Mesendoderm (in vitro differentiated cells): ENCODE measurements around the gene TMPRSS11F.

Experiments used
- DNase-seq: peaks from one replicate; pipeline ENCODE4 v3.0.0; 2013
- H2AK5ac ChIP-seq: 2 replicates; pipeline ENCODE4 v1.6.1; 2013; ENCODE audit warnings: low read length, inconsistent platforms
- H2BK120ac ChIP-seq: 2 replicates; pipeline ENCODE4 v1.6.1; 2013; ENCODE audit warnings: low read depth, mild to moderate bottlenecking, low read length, moderate library complexity, mixed read lengths
- H2BK15ac ChIP-seq: replicated peaks from 2 replicates; pipeline ENCODE4 v1.6.1; 2013; ENCODE audit warnings: low read depth, mild to moderate bottlenecking, moderate library complexity
- H2BK5ac ChIP-seq: 2 replicates; pipeline ENCODE4 v1.6.1; 2013; ENCODE audit warnings: low read length, inconsistent platforms
- H3K18ac ChIP-seq: 2 replicates; pipeline ENCODE4 v1.6.1; 2013; ENCODE audit warnings: mild to moderate bottlenecking, low read length, mixed read lengths
- H3K23ac ChIP-seq: one replicate; pipeline ENCODE4 v1.6.1; 2013; ENCODE audit warnings: low read length
- H3K27ac ChIP-seq: 2 replicates; pipeline ENCODE4 v1.5.1; 2013; ENCODE audit warnings: low read depth, mild to moderate bottlenecking, inconsistent platforms, low read length, moderate library complexity
- H3K27me3 ChIP-seq: 2 replicates; pipeline ENCODE4 v1.6.1; 2013; ENCODE audit warnings: low read length, control low read depth, mild to moderate bottlenecking, inconsistent platforms; ENCODE audit not compliant: insufficient read depth, poor library complexity
- H3K36me3 ChIP-seq: 2 replicates; pipeline ENCODE4 v1.6.1; 2013; ENCODE audit warnings: low read length, inconsistent platforms; ENCODE audit not compliant: control insufficient read depth, insufficient read depth
- H3K4ac ChIP-seq: one replicate; pipeline ENCODE4 v1.6.1; 2013; ENCODE audit warnings: low read depth, mild to moderate bottlenecking, low read length, moderate library complexity
- H3K4me1 ChIP-seq: 2 replicates; pipeline ENCODE4 v1.6.1; 2013; ENCODE audit warnings: low read depth, low read length, inconsistent platforms; ENCODE audit not compliant: control insufficient read depth
- H3K4me2 ChIP-seq: 2 replicates; pipeline ENCODE4 v1.6.1; 2013; ENCODE audit warnings: low read length
- H3K4me3 ChIP-seq: 2 replicates; pipeline ENCODE4 v1.5.1; 2013; ENCODE audit warnings: mild to moderate bottlenecking, low read length
- H3K56ac ChIP-seq: one replicate; pipeline ENCODE4 v1.6.1; 2013; ENCODE audit warnings: low read length
- H3K79me1 ChIP-seq: 2 replicates; pipeline ENCODE4 v1.6.1; 2013; ENCODE audit warnings: low read length, inconsistent platforms
- H3K79me2 ChIP-seq: 2 replicates; pipeline ENCODE4 v1.6.1; 2013; ENCODE audit warnings: mild to moderate bottlenecking, low read length; ENCODE audit not compliant: control insufficient read depth, insufficient read depth
- H3K9ac ChIP-seq: 2 replicates; pipeline ENCODE4 v1.6.1; 2013; ENCODE audit warnings: low read length, inconsistent platforms
- H4K5ac ChIP-seq: one replicate; pipeline ENCODE4 v1.6.1; 2013; ENCODE audit warnings: low read length
- H4K8ac ChIP-seq: one replicate; pipeline ENCODE4 v1.6.1; 2013; ENCODE audit warnings: low read depth, mild to moderate bottlenecking, control low read depth, low read length, moderate library complexity
- WGBS: extraction: QIAGEN DNeasy Blood & Tissue Kit; methylation state at CpG from one replicate; pipeline ENCODE4 v1.1.7; 2013; ENCODE audit warnings: low lambda C conversion rate, missing lambda C conversion rate; ENCODE audit not compliant: insufficient coverage; ENCODE audit errors: extremely low coverage; 5-methylcytosine and 5-hydroxymethylcytosine counted together

The TMPRSS11F gene

GRCh38 chr4:68167706-68168105, 38.0 kb upstream of the TMPRSS11F start:
- Histone ChIP-seq H3K27me3 (no peaks in the 10 kb centered on the region), H3K18ac (no peak overlapping the region), H3K36me3 (no peaks in the 10 kb centered on the region), H3K4me3 (no peak overlapping the region), H3K4me2 (no peak overlapping the region), H2BK5ac (no peak overlapping the region), H3K79me2 (no peaks in the 10 kb centered on the region), H3K79me1 (no peaks in the 10 kb centered on the region), H4K8ac (no peak overlapping the region), H2BK15ac (no peak overlapping the region), H2BK120ac (no peak overlapping the region), H3K4ac (no peak overlapping the region), H3K4me1 (no peaks in the 10 kb centered on the region), H3K23ac (no peak overlapping the region), H3K27ac (no peak overlapping the region), H3K56ac (no peak overlapping the region), H2AK5ac (no peak overlapping the region), H3K9ac (no peak overlapping the region), H4K5ac (no peak overlapping the region)
- DNase-seq, result no peak
- WGBS, result no CpG with 5 or more reads among the region's 3 CpGs

GRCh38 chr4:68167166-68167565, 37.5 kb upstream of the TMPRSS11F start:
- no peaks in the 10 kb centered on the region for H3K79me1 ChIP-seq
- no peak overlapping the region for H3K4me2 ChIP-seq
- no CpG with 5 or more reads among the region's 2 CpGs for WGBS
- no peaks in the 10 kb centered on the region for H3K36me3 ChIP-seq
- H4K8ac ChIP-seq, result no peak overlapping the region
- H3K4ac ChIP-seq, result no peak overlapping the region
- no peaks in the 10 kb centered on the region for H3K4me1 ChIP-seq
- H3K27ac ChIP-seq, result no peak overlapping the region
- no peak overlapping the region for H3K18ac ChIP-seq
- H2BK120ac ChIP-seq, result no peak overlapping the region
- no peak overlapping the region for H4K5ac ChIP-seq
- no peak overlapping the region for H2AK5ac ChIP-seq
- no peak overlapping the region for H3K4me3 ChIP-seq
- H3K23ac ChIP-seq, result no peak overlapping the region
- no peaks in the 10 kb centered on the region for H3K79me2 ChIP-seq
- H3K9ac ChIP-seq, result no peak overlapping the region
- H2BK15ac ChIP-seq, result no peak overlapping the region
- no peak for DNase-seq
- no peaks in the 10 kb centered on the region for H3K27me3 ChIP-seq
- H3K56ac ChIP-seq, result no peak overlapping the region
- no peak overlapping the region for H2BK5ac ChIP-seq

- Histone ChIP-seq H3K4ac (no peak overlapping the region), H2BK15ac (no peak overlapping the region), H4K5ac (no peak overlapping the region), H3K36me3 (no peaks in the 10 kb centered on the region), H3K27me3 (no peaks in the 10 kb centered on the region), H3K4me2 (no peak overlapping the region), H3K18ac (no peak overlapping the region), H2BK5ac (no peak overlapping the region), H3K79me1 (no peaks in the 10 kb centered on the region), H3K4me1 (peaks cover 2% of the 10 kb centered on the region), H3K9ac (no peak overlapping the region), H2AK5ac (no peak overlapping the region), H4K8ac (no peak overlapping the region), H3K4me3 (no peak overlapping the region), H3K23ac (no peak overlapping the region), H2BK120ac (no peak overlapping the region), H3K56ac (no peak overlapping the region), H3K79me2 (no peaks in the 10 kb centered on the region), H3K27ac (no peak overlapping the region)
- no CpG with 5 or more reads among the region's 1 CpG for WGBS
- no peak for DNase-seq
These were observed 34.1 kb upstream of the TMPRSS11F start for GRCh38 chr4:68163754-68164153.

- H3K56ac ChIP-seq, result no peak overlapping the region
- H3K23ac ChIP-seq, result no peak overlapping the region
- no peak overlapping the region for H4K5ac ChIP-seq
- H3K4me3 ChIP-seq, result no peak overlapping the region
- no peak overlapping the region for H4K8ac ChIP-seq
- no peak overlapping the region for H3K9ac ChIP-seq
- DNase-seq, result no peak
- H3K79me2 ChIP-seq, result no peaks in the 10 kb centered on the region
- no peaks in the 10 kb centered on the region for H3K27me3 ChIP-seq
- no peak overlapping the region for H3K27ac ChIP-seq
- peaks cover 2% of the 10 kb centered on the region for H3K4me1 ChIP-seq
- no peak overlapping the region for H2BK15ac ChIP-seq
- H3K4ac ChIP-seq, result no peak overlapping the region
- no peak overlapping the region for H2AK5ac ChIP-seq
- WGBS, result no CpG with 5 or more reads among the region's 4 CpGs
- no peaks in the 10 kb centered on the region for H3K36me3 ChIP-seq
- no peak overlapping the region for H3K18ac ChIP-seq
- no peaks in the 10 kb centered on the region for H3K79me1 ChIP-seq
- H3K4me2 ChIP-seq, result no peak overlapping the region
- H2BK120ac ChIP-seq, result no peak overlapping the region
- H2BK5ac ChIP-seq, result no peak overlapping the region
These were observed 32.5 kb upstream of the TMPRSS11F start for GRCh38 chr4:68162196-68162595.

GRCh38 chr4:68152411-68152810, 22.7 kb upstream of the TMPRSS11F start:
- no peak overlapping the region for H3K18ac ChIP-seq
- H3K27ac ChIP-seq, result no peak overlapping the region
- H3K36me3 ChIP-seq, result no peaks in the 10 kb centered on the region
- no peak overlapping the region for H3K23ac ChIP-seq
- H3K9ac ChIP-seq, result no peak overlapping the region
- H3K27me3 ChIP-seq, result no peaks in the 10 kb centered on the region
- no peak overlapping the region for H2BK5ac ChIP-seq
- H2BK120ac ChIP-seq, result no peak overlapping the region
- no peak overlapping the region for H2AK5ac ChIP-seq
- no peaks in the 10 kb centered on the region for H3K4me1 ChIP-seq
- no peak overlapping the region for H3K4ac ChIP-seq
- no peaks in the 10 kb centered on the region for H3K79me1 ChIP-seq
- H3K4me3 ChIP-seq, result no peak overlapping the region
- no peaks in the 10 kb centered on the region for H3K79me2 ChIP-seq
- WGBS, result no CpG with 5 or more reads among the region's 2 CpGs
- no peak overlapping the region for H2BK15ac ChIP-seq
- no peak overlapping the region for H3K4me2 ChIP-seq
- no peak overlapping the region for H3K56ac ChIP-seq
- peak; percentile 36 for DNase-seq
- no peak overlapping the region for H4K5ac ChIP-seq
- H4K8ac ChIP-seq, result no peak overlapping the region

- no peak overlapping the region for H3K56ac ChIP-seq
- H4K8ac ChIP-seq, result no peak overlapping the region
- H3K79me2 ChIP-seq, result no peaks in the 10 kb centered on the region
- H2BK120ac ChIP-seq, result no peak overlapping the region
- no peaks in the 10 kb centered on the region for H3K4me1 ChIP-seq
- no peaks in the 10 kb centered on the region for H3K79me1 ChIP-seq
- H3K4me3 ChIP-seq, result no peak overlapping the region
- no peaks in the 10 kb centered on the region for H3K27me3 ChIP-seq
- no peak overlapping the region for H2AK5ac ChIP-seq
- H2BK5ac ChIP-seq, result no peak overlapping the region
- H3K4ac ChIP-seq, result no peak overlapping the region
- DNase-seq, result no peak
- H3K36me3 ChIP-seq, result no peaks in the 10 kb centered on the region
- no CpG with 5 or more reads among the region's 3 CpGs for WGBS
- H4K5ac ChIP-seq, result no peak overlapping the region
- H3K27ac ChIP-seq, result no peak overlapping the region
- no peak overlapping the region for H3K4me2 ChIP-seq
- H3K9ac ChIP-seq, result no peak overlapping the region
- no peak overlapping the region for H3K23ac ChIP-seq
- no peak overlapping the region for H3K18ac ChIP-seq
- no peak overlapping the region for H2BK15ac ChIP-seq
These were observed 19.4 kb upstream of the TMPRSS11F start for GRCh38 chr4:68148800-68149685.
